ENCODE measurements around the gene ZNF35.
"Not testable (repeated sequence)": the region's sequence is repeated elsewhere in the genome, so short reads cannot be mapped to it uniquely, and the experiment has no call there.

ZNF35 gene

GRCh38 chr3:44648564-44649229, at the start of gene ZNF35:
Gene ZNF35, plus strand, starts transcription at chr3:44648732. Its CDS starts 2,336 bp downstream, at chr3:44651068.
- peak; percentile 75 for DNase-seq

GRCh38 chr3:44601749-44602148, 46.8 kb upstream of the ZNF35 start:
- DNase-seq = no peak

DNA sequence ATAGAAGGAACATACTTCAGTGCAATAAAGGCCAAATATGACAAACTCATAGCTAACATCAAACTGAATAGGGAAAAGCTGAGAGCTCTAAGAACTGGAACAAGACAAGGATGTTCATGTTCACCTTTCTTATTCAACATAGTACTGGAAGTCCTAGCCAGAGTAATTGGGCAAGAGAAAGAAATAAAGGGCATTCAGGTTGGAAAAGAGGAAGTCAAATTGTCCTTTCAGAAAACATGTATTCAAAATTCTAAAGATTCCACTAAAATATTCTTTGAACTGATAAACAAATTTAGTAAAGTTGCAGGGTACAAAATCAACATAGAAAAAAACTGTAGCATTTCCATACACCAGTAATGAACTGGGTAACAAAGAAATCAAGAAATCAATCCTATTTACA, 35.9 kb upstream of the ZNF35 start:
- DNase-seq = no peak

- DNase-seq = peak; percentile 88
Observed at GRCh38 chr3:44624749-44625480, 23.6 kb upstream of the ZNF35 start, which contains the start of gene ZNF197. Gene ZNF197, plus strand, starts transcription at chr3:44625036. Its CDS starts 4,119 bp downstream, at chr3:44629155.

GRCh38 chr3:44628716-44629115, 19.8 kb upstream of the ZNF35 start:
- DNase-seq = no peak

GRCh38 chr3:44632193-44632592, 16.3 kb upstream of the ZNF35 start:
- DNase-seq = no peak

GRCh38 chr3:44642337-44642736, 6.2 kb upstream of the ZNF35 start:
- no peak for DNase-seq

DNA sequence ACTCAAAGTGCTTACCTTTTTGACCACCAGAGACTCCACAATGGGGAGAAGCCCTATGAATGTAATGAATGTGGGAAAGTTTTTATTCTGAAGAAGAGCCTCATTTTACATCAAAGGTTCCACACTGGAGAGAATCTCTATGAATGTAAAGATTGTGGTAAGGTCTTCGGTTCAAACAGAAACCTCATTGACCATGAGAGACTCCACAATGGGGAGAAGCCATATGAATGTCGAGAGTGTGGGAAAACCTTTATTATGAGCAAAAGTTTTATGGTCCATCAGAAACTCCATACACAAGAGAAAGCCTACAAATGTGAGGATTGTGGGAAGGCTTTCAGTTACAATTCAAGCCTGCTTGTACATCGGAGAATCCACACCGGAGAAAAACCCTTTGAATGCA, 5.5 kb upstream of the ZNF35 start:
- no peak for DNase-seq

- DNase-seq = no peak
Observed at GRCh38 chr3:44647771-44648170, 761 bp upstream of the ZNF35 start.

DNA sequence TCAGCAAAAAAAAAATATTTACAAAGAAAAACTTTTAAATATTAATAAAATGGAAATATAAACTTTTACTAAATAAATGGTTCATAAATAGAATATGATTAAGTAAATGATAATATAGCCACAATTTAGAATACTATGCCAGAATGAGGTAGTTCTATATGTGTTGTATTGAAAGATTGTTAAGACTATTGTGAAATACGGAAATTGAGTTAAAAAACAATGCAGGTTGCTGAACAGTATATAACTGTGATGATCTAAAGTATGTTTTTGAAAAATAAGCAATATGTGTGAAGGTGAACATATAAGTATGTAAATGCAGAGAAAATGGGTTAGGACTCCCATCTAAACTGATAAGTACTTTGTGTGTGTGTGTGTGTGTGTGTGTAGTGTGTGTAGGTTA, 1.2 kb downstream of the ZNF35 start:
- no peak for DNase-seq

- DNase-seq = no peak
Observed at GRCh38 chr3:44654039-44654438, 5.5 kb downstream of the ZNF35 start.

DNA sequence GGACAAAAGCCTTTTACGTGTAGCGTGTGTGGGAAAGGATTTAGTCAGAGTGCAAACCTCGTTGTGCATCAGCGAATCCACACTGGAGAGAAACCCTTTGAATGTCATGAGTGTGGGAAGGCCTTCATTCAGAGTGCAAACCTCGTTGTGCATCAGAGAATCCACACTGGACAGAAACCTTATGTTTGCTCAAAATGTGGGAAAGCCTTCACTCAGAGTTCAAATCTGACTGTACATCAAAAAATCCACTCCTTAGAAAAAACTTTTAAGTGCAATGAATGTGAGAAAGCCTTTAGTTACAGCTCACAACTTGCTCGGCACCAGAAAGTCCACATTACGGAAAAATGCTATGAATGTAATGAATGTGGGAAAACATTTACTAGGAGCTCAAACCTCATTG, 10.5 kb downstream of the ZNF35 start:
- no peak for DNase-seq

DNA sequence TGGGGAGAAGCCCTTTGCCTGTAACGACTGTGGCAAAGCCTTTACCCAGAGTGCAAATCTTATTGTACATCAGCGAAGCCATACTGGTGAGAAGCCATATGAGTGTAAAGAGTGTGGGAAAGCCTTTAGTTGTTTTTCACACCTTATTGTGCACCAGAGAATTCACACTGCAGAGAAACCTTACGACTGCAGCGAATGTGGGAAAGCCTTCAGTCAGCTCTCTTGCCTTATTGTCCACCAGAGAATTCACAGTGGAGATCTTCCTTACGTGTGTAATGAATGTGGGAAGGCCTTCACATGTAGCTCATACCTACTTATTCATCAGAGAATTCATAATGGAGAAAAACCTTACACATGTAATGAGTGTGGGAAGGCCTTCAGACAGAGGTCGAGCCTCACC, 10.9 kb downstream of the ZNF35 start:
- DNase-seq = no peak

DNA sequence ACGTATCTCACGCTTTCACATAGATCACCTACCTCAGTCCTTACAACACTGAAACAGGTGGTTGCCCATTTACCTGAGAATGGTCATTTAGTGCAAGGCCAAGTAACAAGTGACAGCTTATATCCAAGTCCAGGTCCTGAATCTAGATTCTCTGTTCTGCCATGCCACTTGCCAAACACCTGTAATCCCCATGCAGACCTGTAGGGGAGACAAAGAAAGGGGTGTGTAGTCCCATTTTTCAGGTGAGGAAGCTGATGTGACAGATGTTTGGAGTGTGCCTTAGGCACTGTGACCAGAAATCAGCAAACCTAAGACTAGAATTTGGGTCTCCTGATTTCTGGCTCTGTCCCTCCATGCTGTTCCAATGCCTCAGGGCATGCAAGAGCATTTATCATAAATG, 12.7 kb downstream of the ZNF35 start:
- no peak for DNase-seq

DNA sequence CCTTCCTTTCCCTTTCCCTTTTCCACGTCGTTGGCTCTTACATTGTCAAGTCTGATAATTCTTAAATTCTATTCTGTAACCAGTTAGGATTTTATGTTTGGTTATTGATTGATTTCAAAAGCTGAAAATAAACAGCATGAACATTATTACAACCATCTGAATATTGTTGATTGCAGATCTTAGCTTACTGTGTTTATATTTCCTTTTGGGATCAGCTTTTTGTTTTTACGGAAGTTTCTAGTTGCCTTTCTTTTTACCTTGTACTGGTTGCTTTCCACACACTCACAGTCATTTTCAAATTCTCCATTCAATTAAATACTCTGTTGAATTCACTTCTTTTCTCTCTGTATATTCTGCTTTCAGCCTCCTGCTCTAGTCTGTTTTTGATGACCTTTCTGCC, 16.6 kb downstream of the ZNF35 start:
- DNase-seq = no peak

GRCh38 chr3:44666346-44666745, 17.8 kb downstream of the ZNF35 start:
- DNase-seq = no peak

DNA sequence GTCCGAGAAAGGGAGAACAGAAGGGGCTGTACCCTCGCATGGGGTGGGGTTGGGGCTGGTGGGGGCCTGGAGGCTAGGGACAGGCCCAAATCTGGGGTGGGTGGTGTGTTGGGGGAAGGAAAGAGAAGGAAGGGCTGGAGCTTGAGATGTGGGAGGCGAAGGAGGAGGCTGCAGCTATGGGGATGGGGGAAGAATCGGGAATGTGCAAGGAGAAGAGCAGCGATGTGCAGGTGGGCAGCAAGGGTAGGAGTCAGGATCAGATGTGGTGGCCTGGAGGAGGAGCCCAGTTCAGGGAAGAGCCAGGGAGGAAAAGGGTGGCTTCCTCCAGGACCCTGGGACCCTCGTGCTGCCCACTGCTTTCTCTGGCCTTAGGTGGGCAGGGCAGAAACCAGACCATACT, 21.2 kb downstream of the ZNF35 start:
- no peak for DNase-seq

DNA sequence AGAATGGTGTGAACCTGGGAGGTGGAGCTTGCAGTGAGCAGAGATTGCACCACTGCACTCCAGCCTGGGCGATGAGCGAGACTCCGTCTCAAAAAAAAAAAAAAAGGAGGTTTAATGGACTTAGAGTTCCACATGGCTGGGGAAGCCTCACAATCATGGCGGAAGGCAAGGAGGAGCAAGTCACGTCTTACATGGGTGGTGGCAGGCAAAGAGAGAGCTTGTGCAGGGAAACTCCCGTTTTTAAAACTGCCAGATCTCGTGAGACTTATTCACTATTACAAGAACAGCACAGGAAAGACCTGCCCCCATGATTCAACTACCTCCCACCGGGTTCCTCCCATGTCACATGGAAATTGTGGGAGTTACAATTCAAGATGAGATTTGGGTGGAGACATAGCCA, 24.9 kb downstream of the ZNF35 start:
- DNase-seq = not testable (repeated sequence)

DNA sequence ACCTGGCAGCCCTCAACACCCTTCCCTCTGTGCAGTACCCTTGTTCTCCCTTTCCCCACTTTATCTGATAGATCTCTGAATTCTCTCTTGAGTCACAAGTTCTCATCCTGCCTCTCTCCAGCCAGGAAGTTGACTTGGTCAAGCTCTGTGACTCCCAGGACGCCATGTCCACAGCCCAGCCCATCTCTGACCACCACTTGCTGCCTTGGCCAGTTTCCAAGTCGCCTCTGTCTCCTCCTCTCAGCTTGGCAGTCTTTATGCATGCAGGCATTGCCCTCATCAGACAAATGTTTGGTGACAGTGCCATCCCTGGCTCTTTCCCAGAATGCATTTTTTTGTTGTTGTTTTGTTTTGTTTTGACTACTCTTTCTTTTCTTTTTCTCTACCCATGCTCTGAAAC, 25.7 kb downstream of the ZNF35 start:
- DNase-seq = no peak

- no peak for DNase-seq
Observed at GRCh38 chr3:44678480-44679116, 30.1 kb downstream of the ZNF35 start.

GRCh38 chr3:44680921-44681455, 32.5 kb downstream of the ZNF35 start:
- no peak for DNase-seq

DNA sequence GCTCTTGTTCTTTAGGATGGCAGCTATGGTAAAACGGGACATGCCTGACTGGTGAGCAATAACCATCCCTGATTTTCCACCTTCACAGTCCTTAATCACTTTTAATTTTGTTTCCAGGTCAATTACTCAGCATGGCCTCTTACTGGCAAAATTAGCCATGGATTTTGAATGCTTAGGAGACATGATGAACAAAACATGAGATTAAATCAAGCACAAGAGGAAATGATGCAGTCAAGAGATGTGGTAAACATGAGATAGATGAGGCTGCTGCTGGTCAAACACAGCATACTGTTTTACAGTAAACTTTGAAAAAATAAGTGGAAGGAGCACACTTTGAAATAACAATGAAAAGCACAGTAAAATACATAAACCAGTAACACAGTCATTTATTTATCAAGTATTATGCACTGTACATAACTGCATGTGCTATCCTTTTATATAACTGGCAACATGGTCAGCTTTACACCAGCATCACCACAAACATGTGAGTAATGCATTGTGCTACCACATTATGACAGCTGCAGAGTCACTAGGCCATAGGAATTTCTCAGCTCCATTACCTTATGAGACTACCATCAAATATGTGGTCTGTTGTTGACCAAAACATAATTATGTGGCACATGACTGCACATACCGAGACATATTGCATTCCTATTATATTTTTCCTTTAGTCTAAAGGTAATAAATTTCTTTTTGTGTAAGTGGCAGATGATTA, 33.8 kb downstream of the ZNF35 start:
- DNase-seq = no peak

GRCh38 chr3:44685128-44685800, 36.7 kb downstream of the ZNF35 start:
- peak; percentile 70 for DNase-seq
